A673 (cell line): ENCODE measurements around the gene TMEM179B. TPM values are rescaled to one million over a fixed set of nuclear protein-coding genes. Genes with fewer than 3 reads are reported as not detected.

Experiments used
- BruUV-seq: library from RNA; stranded (reverse); fragments of 400-500 nt; replicated peaks from 2 replicates; lab custom pipeline; 2021; lab: Mats Ljungman, UMichigan
- CTCF ChIA-PET: fragments of 300-600 bp; sonication (Branson Sonifier 250); formaldehyde crosslinking; loops from one replicate; lab custom pipeline; 2022; ENCODE audit warnings: antibody characterized with exemption; lab: Charles Lee
- POLR2A ChIA-PET: fragments of 300-600 bp; sonication (Branson Sonifier 250); formaldehyde crosslinking; loops from one replicate; lab custom pipeline; 2022; ENCODE audit warnings: antibody characterized with exemption; ENCODE audit not compliant: low non-redundant PET; lab: Charles Lee
- DNase-seq: peaks from one replicate; pipeline ENCODE4 v3.0.0-alpha.2; 2015; ENCODE audit warnings: low spot score
- H3K27ac ChIP-seq: fragments of 200-600 bp; sonication (generic); 2 replicates; pipeline ENCODE4 v1.5.1; 2016; ENCODE audit warnings: mixed run types, low read depth, mild to moderate bottlenecking, mixed read lengths, antibody characterized with exemption, low read length; ENCODE audit not compliant: poor library complexity, severe bottlenecking
- H3K27me3 ChIP-seq: fragments of 200-600 bp; sonication (generic); replicated peaks from 2 replicates; pipeline ENCODE4 v1.6.1; 2017; ENCODE audit warnings: mixed run types, low read depth, mild to moderate bottlenecking, mixed read lengths, antibody characterized with exemption, low read length; ENCODE audit not compliant: insufficient read depth, poor library complexity
- H3K36me3 ChIP-seq: fragments of 200-600 bp; sonication (generic); 2 replicates; pipeline ENCODE4 v1.6.1; 2016; ENCODE audit warnings: mixed run types, mild to moderate bottlenecking, mixed read lengths, antibody characterized with exemption, low read length; ENCODE audit not compliant: insufficient read depth, poor library complexity, severe bottlenecking
- H3K4me1 ChIP-seq: fragments of 200-600 bp; sonication (generic); 2 replicates; pipeline ENCODE4 v1.6.1; 2017; ENCODE audit warnings: mixed run types, mild to moderate bottlenecking, mixed read lengths, antibody characterized with exemption, low read length; ENCODE audit not compliant: insufficient read depth, poor library complexity, severe bottlenecking
- H3K4me3 ChIP-seq: fragments of 200-600 bp; sonication (generic); 2 replicates; pipeline ENCODE4 v1.5.1; 2016; ENCODE audit warnings: low read depth, mixed run types, mild to moderate bottlenecking, mixed read lengths, low read length; ENCODE audit not compliant: poor library complexity, severe bottlenecking
- H3K9me3 ChIP-seq: fragments of 200-600 bp; sonication (generic); 2 replicates; pipeline ENCODE4 v1.6.1; 2016; ENCODE audit warnings: mixed run types, low read depth, mild to moderate bottlenecking, mixed read lengths, antibody characterized with exemption, low read length; ENCODE audit not compliant: poor library complexity, severe bottlenecking
- EZH2 ChIP-seq: fragments of 200-600 bp; sonication (generic); IDR thresholded peaks from 2 replicates; pipeline ENCODE4 v1.6.1; 2017; ENCODE audit warnings: borderline replicate concordance, low read depth, mild to moderate bottlenecking, mixed read lengths, antibody characterized with exemption, low read length; ENCODE audit not compliant: poor library complexity, severe bottlenecking
- intact Hi-C: fragments of 100-400 bp; cut with micrococcal nuclease; formaldehyde crosslinking; loops from one replicate; pipeline ENCODE4 v1.10.0; 2022; ENCODE audit not compliant: unreplicated experiment
- total RNA-seq: library from RNA; stranded (reverse); gene quantifications from 2 replicates; pipeline ENCODE4 v1.2.3, GENCODE V29; 2021
- TF ChIP-seq, protein P1 (sequence below): fragments of 300-800, 200-600 bp; sonication (generic); conservative IDR thresholded peaks from 2 replicates; pipeline ENCODE4 v1.5.1; 2017; ENCODE audit warnings: low read depth, mild to moderate bottlenecking, antibody characterized with exemption, low read length, moderate library complexity, mixed read lengths

Gene TMEM179B
- total RNA-seq, 1 experiment from 2014 or later = 52.1 TPM

DNA sequence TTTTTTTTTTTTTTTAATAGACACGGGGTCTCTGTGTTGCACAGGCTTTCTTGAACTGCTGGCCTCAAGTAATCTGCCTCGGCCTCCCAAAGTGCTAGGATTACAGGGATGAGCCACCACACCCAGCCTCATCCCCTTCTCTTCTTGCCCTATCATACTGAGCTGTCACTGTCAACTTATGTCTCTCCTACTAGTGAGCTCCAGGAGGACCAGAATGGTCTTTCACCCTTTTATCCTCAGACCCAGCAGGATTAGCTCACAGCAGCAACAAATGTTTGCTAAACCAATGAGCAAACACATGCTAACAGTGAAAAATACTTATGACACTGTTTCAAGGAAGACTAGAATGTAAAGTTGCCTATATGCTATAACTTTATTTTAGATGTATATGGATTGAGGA is 24.5 kb downstream of the TMEM179B start:
- ChIA-PET POLR2A (interaction anchor here (0.6 kb wide), 2 partner anchors 10 to 31 kb away, joined by 5 to 7 read pairs; no protein-coding TSS in a partner anchor), CTCF (no interaction called here)
- Histone ChIP-seq H3K27ac (no peak overlapping the region), H3K4me1 (peaks cover 2% of the 10 kb centered on the region), H3K4me3 (no peak overlapping the region), H3K9me3 (no peaks in the 10 kb centered on the region), H3K27me3 (no peaks in the 10 kb centered on the region), H3K36me3 (peaks cover 6% of the 10 kb centered on the region)
- DNase-seq = no peak
- intact Hi-C loops = no loop called here
- TF ChIP-seq, protein P1, sequence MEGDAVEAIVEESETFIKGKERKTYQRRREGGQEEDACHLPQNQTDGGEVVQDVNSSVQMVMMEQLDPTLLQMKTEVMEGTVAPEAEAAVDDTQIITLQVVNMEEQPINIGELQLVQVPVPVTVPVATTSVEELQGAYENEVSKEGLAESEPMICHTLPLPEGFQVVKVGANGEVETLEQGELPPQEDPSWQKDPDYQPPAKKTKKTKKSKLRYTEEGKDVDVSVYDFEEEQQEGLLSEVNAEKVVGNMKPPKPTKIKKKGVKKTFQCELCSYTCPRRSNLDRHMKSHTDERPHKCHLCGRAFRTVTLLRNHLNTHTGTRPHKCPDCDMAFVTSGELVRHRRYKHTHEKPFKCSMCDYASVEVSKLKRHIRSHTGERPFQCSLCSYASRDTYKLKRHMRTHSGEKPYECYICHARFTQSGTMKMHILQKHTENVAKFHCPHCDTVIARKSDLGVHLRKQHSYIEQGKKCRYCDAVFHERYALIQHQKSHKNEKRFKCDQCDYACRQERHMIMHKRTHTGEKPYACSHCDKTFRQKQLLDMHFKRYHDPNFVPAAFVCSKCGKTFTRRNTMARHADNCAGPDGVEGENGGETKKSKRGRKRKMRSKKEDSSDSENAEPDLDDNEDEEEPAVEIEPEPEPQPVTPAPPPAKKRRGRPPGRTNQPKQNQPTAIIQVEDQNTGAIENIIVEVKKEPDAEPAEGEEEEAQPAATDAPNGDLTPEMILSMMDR = no peak
- no peak for TF ChIP-seq EZH2
- no TSS peak for BruUV-seq

DNA sequence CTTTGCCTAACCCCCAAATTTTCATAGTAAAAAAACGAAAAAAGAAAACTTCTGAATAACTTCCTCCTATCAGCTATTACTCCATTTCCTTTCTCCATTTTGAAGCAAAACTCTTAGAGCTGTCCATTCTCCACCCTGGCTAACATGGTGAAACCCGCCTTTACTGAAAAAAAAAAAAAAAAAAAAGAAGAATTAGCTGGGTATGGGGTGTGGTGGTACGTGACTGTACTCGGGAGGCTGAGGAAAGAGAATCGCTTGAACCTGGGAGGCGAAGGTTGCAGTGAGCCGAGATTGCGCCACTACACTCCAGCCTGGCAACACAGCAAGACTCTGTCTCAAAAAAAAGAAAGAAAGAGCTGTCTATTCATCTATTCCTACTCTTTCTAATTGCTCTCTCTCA is 29.4 kb downstream of the TMEM179B start:
- CTCF ChIA-PET = no interaction called here
- no peak for DNase-seq

DNA sequence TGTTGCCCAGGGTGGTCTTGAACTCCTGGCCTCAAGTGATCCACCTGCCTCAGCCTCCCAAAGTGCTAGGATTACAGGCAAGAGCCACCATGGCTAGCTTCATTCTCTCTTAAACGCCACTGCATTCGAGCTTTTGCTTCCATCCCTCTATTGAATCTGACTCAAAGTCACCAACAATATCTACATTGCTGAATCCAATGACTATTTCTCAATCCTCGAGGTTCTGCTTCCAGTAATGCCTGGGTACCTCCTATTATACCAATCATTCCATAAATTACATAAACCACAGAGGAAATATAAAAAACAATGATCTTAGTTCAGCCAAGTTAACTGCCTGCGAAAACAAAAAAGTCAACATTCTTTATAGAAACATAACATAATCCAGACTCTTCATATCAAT is 29.9 kb downstream of the TMEM179B start:
- CTCF ChIA-PET = no interaction called here
- Histone ChIP-seq H3K27ac (no peak overlapping the region), H3K4me3 (no peak overlapping the region), H3K9me3 (no peaks in the 10 kb centered on the region), H3K4me1 (no peaks in the 10 kb centered on the region), H3K27me3 (no peaks in the 10 kb centered on the region), H3K36me3 (peaks cover 24% of the 10 kb centered on the region)
- POLR2A ChIA-PET = interaction anchor here (0.6 to 0.8 kb wide), 2 partner anchors 15 to 42 kb away, joined by 3 to 10 read pairs; partner anchors contain the start of gene STX5
- no peak for DNase-seq
- no TSS peak for BruUV-seq
- TF ChIP-seq, protein P1 = no peak
- no peak for TF ChIP-seq EZH2
- intact Hi-C loops = no loop called here

More for the DNA sequence above, 29.4 kb downstream of the TMEM179B start:
- POLR2A ChIA-PET = interaction anchor here (0.6 to 0.8 kb wide), 2 partner anchors 15 to 41 kb away, joined by 3 to 10 read pairs; partner anchors contain the start of gene STX5
- intact Hi-C loops = no loop called here
- TF ChIP-seq, protein P1 = no peak
- TF ChIP-seq EZH2 = no peak
- H3K27me3 ChIP-seq = no peaks in the 10 kb centered on the region
- no peaks in the 10 kb centered on the region for H3K9me3 ChIP-seq
- H3K36me3 ChIP-seq = peaks cover 24% of the 10 kb centered on the region
- H3K4me3 ChIP-seq = no peak overlapping the region
- no peaks in the 10 kb centered on the region for H3K4me1 ChIP-seq
- no peak overlapping the region for H3K27ac ChIP-seq
- no TSS peak for BruUV-seq
